NCI-H526 (cell line): ENCODE measurements around the gene OR6B1.

ENCODE experiments used
- DNase-seq, 2 experiments: peaks; one replicate each; lab custom pipeline; 2025; lab: John Stamatoyannopoulos, UW

OR6B1 gene

DNA sequence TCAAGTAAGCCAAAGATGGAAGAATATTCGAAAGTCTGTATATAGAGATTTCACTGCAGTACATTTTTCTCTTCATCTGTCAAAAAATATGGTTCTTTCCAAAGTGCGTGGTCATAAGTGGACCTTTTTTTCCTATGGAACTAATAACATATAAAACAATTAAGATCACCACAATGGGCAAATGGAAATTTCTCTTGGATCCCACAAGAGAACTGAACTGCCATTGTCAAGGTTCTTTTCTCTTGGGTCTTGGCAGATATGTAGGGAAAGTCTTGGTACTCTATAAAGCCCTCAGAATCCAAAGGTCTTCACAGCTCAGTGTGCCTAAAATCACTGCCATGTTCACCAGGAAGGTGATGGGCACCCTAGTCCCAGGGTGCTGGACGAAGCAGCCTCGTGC, at the start of gene OR6B1:
Gene OR6B1 (plus strand): TSS at position 301 of the 400 bp plus-strand sequence. CDS start 3,677 bp downstream, outside the sequence.
- DNase-seq, result no peak

DNA sequence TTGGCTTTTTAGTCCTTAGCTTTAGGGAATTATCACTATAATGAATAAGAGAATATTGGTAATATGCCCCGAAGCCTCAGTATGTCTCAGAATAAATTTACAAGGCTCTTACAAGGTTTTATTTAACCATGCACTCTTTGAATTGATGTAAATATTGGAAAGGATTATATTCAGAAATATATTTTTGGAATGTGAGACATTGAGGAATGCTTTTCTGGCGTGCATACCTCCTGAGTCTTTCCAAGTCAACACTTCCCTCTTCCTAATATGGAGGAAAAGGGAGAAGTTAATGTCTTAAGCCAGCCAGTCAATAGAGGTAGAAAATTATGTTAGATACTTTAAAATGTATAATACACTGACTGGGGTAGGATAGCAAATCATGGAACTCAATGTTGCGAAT, 46.7 kb upstream of the OR6B1 start:
- no peak for DNase-seq

DNA sequence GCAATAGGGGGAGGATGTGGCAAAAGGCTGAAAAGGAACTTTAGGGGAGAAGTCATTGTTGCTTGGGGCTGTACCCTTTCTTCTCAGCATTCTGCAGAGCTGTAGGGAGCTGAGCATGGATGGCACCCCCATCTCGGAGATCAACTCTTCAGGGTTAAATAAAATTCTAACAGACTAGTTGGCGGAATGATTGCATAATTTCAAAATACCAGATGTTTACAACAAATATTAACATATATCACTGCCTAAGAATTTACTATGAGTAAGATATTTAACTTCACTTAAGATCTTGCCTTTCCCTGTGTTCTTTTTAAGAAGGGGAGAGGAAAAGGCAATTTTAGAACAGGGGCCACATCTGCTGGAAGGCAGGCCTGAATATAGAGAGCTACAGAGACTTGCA, 46.0 kb upstream of the OR6B1 start:
- DNase-seq, result no peak

DNA sequence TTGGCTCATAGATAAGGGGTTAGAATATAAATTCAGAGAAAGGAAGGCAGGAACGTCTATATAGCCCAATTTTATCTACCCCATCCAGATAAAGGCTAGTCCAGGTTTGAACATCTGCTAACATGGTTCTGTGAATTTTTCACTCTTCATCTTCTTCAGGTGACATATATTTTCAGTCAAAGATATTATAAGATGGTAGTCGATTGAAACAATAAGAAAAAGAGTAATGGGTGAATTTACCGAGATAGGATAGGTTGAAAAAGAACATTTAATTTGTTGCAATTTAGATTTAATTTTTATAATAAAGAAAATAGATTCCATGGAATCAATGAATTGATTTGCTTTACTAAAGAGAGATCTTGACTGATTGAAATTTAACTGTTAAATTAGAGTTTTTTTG, 45.6 kb upstream of the OR6B1 start, which contains the start of gene OR2F1:
Gene OR2F1 (plus strand): TSS at position 301 of the 400 bp plus-strand sequence. CDS start 5,127 bp downstream, outside the sequence.
- DNase-seq, result no peak

DNA sequence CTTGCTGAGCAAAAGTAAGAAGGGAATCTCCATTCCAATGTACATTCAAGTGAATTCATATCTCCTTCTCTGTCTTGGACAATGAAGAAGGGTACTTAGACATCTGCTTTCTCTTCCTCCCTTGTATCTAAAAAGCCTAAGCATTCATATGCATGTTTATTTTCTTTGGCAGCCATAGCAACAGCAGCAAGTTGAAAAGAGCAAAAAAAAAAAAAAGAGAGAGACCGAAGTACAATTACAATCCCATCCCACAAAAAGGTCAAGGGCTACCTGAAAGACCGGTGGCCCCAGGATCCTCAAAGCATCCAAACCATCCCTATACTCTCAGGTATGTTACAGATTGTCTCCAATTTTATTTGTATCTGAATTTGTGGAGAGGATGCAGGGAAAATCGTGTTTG, 41.3 kb upstream of the OR6B1 start:
- DNase-seq, result no peak

DNA sequence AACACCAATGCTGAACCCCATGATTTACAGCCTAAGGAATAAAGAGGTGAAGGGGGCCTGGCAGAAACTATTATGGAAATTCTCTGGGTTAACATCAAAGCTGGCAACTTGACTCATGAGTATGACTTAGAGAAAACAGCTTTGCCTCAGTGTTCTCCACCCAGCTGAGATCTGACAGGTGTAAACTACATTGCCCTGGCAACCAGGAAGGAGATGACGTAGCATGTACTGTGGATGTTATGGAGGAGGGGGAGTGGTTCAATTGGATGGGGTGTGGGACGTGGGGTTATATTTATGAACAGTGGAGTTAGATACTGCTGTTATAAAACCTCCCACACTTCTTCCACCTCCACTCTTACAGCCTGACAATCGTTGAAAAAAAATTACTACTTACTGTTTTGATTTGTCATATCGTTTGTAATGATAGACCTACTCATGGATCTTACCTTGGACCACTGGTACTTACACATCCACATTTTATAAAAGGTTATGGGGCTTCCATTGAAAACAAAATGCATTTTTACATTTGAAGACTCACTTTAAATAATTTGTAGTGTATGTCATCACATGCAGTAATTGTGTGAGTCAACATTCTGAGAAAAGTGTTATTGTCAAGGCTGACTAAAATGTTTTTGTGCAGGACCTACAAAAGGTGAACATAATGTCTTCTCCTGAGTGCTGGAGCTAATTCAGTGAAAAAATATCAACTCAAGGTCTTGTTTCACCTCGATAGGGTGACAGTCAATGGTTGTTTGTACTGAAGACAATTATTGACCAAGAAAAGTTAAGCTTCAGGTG, 39.1 kb upstream of the OR6B1 start:
- DNase-seq, result no peak

DNA sequence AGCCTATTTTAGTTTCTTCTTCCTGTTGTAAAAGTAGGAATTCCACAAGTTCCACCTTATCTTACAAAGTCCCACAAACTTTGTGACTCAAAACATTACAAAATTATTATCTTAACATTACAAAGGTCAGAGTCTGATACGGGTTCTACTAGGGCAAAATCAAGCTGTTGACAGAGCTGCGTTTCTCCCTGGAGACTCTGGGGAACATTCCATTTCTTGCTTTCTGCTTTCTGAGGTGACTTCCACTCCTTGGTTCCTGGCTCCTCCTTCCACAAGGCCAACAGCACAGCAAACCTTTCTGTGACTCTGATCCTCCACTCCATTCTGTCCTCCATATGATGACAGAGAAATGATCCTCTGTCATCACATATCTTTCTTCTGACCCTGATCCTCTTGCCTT, 34.8 kb upstream of the OR6B1 start:
- DNase-seq, result no peak

DNA sequence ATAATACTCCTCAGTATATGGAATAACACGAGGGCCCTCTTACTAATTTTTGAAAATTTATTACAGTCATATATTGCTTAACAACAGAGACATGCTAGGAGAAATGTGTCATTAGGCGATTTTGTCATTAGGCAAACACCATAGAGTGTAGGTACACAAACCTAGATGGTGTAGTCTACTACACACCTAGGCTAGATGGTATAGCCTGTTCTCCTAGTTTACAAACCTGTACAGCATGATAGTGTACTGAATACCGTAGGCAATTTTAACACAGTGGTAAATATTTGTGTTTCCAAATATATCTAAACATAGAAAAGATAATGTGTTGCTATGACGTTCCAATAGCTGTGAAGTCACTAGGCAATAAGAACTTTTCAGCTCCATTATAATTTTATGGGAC, 32.7 kb upstream of the OR6B1 start:
- no peak for DNase-seq

DNA sequence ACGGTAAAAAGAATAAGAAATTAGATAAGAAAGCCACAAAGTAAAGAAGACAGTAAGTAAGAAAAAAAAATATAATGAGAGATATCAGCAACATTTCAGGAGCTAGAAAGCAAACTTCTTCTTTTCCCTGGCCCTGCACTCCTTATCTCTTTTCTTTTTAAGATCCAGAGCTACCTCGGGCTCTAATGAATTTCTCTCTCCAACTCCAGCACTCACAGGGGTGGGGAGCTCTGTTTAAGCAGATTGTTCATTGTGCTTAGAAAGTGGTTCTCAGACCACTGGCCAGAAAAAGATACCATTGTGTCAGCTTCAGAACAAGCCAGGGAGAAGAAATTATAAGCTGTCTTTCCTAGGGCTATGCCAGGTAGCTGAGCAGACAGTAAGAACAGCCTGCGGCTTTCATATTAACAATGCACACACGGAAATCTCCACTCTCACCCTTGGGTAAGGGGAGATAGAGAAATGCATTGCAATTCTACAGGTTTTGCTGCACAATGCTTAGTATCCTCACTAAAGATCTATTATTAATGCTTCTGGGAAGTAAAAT, 26.2 kb upstream of the OR6B1 start:
- DNase-seq, result no peak

DNA sequence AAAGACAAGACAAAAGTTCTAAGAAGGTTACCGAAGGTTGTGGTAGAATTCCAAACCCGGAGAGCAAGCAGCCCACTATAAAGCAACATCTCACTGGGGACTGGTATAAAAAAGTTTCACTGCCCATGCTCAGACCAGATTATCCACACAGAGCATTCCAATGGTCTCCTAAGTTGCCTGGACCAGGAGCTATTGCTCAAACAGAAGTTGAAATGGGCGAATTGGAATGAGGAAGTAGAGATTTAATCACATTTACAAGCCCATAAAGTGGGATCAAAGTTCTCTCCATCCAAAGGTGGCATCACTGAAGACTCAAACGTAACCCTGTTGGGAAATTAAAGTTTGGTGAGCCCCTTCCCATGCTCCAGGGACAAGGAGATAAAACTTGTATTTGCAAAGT, 25.7 kb upstream of the OR6B1 start:
- no peak for DNase-seq

DNA sequence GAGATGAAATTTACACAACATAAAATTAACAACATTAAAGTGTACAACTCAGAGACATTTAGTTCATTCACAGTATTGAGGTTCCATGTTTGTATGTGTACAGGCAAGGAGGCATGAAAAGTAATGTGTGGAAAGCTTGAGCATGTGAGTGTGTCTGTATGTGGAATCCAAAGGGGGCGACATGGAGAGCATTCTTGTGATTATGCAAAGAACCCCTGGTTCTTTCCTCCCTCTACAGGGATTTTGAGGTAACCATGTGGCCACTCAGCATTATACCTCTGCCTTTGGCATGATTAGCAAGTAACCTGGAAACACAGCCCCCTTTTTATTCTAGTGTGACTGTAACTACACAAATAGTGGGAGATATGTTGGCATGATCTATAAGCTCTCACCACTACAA, 24.5 kb upstream of the OR6B1 start:
- DNase-seq, result peak in 1 of 2 experiments; percentile 7

DNA sequence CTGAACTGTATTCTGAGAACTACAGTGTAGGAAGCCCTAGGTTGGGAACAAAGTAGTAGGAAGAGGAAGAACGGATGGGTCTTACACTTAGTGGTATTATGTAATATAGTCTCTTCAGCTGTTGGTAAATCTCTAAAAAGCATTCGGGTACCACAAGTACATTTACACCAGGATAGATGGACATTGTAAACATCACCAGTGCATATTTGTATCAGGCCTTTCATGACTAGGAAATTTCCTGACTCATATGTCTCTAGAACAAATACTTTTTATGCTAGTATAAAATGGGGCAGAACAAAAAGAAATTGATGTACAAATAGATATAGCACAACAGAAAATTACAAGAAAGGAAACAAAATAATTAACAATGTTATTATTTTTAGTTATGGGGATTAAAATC, 21.5 kb upstream of the OR6B1 start:
- no peak for DNase-seq

DNA sequence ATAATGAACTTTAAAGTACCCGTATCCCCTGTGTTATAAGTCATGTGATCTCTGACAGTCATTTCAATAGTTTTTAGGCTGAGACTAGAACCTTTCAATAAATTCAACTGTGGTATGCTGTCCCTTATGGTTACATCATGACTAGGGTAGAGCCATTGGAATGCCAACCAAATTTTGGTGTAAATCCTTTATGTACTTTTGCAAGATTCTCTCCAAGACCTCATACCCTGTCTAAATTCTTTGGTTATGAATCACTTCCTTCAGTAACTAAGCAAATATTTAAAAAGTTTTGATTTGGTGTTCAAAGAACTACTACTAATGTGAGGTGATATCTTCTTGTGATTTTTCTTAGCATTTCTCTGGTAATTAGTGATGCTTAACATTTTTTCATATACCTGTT, 20.8 kb upstream of the OR6B1 start:
- no peak for DNase-seq

DNA sequence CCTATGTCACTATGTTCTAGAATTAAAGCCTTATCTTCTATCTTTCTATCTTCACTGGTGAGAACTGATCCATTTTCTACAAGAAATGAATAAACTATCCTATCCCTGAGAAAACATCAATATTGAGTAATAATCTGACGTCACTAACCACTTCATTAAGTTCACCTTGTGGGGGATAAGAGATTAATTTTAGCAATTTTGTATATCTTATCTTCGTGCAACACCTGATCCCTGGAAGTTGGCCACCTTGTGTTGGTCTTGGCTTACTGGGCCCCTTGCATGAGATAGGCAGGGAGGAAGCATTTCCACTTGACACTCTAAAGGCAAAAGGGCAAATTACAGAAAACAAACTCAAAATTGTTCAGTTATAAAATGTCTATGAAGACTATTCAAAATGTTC, 20.1 kb upstream of the OR6B1 start:
- no peak for DNase-seq

DNA sequence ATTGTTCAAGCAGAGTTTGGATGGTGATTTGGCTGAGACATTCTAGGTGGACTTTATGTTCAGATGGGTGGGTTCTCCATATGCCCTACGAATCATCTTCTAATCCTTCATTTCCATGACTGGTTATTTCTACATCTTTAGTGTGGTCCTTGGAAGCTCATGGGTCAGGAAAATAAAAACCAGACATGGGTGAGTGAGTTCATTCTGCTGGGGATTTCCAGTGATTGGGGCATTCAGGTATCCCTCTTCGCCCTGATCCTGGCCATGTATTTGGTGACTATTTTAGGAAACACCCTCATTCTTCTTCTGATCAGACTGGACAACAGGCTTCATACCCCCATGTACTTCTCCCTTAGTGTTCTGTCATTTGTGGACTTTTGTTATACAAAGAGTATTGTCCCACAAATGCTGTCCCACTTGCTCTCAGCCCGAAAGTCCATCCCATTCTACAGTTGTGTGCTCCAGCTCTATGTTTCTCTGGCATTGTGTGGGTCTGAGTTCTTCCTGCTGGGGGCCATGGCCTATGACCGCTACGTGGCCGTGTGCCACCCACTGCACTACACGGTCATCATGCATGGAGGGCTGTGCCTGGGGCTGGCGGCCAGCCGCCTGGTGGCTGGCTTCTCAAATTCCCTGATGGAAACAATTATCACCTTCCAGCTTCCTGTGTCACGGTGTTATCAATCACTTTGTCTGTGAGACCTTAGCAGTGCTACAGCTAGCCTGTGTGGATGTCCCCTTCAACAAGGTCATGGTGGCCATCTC, 19.2 kb upstream of the OR6B1 start:
- no peak for DNase-seq

DNA sequence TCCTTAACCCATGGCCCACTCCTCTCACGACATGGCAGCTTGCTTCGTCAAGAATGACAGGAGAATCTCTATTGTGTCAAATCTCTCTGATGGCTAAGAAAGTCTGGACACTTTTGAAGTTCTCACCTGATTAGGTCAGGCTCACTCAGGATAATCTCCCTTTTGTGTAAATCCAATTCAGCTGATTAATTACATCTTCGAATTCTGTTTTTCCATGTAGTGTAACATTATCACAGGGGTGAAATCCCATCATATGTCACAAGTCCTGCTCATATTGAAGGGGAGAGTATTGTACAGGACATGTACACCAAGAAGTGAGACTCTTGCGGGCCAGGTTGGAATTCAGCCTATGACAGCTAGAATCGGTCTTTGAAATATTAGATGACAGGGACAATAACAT, 16.2 kb upstream of the OR6B1 start:
- no peak for DNase-seq

DNA sequence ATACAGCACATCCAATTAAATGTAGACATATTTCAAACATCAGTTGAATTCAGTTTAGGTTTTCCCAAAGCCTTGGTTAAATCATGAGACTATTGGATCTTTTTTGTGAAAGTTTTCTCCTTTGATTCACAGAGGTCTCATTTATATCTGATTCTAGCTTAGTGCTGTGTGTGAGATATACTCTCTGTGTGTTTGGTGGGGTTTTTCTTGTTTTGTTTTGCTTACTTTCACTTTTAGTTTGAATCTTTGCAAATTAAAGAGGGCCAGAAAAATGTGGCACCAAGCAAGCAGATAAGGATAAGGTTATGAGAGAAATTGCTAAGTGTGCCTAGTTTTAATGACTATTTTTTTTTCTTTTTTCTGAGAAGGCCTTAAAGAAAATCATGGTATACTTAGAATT, 12.6 kb upstream of the OR6B1 start:
- no peak for DNase-seq

DNA sequence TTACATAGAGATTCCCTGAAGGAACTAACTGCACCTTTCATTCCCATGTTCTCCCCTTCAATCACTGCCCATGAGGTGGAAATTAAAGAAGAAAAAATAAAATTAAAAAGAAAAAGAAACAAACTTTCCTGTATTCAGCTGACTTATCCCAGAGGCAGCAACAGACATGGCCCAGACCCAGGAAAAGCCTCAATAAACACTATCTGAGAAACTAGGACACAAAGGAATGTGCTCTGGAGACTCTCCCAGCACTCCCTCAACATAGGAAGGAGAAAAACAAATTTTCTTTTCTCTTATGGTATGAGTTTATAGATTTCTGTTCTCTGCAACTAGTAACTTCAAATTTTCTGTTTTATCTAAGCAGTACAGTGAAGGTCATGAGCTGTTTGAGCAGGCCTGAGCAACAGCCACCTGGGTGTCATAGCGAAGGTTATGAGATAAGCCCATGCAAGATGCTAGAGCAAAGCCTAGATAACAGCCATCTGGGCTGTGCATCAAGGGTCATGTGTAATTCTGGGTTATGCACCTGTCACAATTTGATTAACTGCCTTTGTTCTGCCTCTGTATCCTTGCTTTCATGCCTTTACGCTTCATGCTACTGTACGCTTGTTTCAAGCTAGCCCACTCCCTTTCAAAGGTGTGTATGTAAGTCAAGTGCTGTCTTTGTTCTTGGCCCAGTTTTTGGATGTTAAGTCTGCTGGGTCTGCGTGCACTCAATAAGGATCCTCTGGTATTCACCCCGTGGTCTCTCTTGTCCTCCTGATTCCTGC, 11.0 kb upstream of the OR6B1 start:
- DNase-seq, result no peak

DNA sequence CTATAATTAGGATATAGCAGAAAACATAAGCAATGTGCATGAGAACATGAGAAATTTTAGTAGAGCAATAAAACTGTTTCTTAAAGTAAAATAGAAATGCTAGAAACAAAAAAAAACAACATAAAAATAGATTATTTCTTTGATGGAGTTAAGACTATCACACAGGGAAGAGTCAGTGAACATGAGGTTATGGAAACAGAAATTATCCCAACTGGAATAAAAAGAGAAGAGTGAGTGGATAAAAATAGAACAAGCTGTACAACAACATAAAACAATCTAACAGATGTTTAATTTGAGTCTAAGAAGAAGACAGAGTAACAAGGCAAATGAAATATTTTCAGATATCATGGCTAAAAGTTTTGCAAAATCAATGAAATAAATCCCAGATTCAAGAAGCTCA, 7.5 kb upstream of the OR6B1 start:
- DNase-seq, result no peak

DNA sequence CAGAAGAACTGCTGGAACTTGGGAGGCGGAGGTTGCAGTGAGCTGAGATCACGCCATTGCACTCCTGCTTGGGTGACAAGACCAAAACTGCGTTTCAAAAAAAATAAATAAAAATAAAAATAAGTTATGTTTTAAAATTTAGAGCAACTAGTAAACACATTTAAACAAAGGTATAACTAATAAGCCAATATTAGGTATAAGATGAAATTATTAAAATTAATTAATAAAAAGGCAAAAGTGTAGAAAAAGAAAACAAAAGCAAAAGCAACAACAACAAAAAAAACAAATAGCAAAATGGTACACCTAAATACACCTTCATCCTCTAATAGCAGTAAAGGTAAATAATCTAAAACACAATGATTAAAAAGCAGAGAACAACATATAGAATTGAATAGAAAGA, 6.2 kb upstream of the OR6B1 start:
- no peak for DNase-seq

DNA sequence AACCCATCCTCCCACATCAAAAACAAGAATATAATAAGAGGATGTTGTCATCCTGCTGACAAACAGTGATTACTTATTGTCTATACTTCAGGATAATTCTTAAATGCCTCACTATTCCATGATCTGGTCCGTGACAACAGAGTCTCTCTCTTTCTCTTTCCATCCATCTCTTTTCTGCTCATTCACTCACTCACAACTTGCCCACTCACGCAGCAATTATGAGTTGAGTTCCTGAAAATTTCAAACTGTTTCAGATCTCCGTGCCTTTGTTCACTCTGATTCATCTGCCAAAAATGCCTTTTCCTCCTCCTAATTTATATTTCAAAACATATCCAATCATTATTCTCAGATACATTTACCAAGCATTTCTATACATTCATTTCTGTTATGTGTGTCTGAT, 1.4 kb downstream of the OR6B1 start:
- DNase-seq, result no peak

DNA sequence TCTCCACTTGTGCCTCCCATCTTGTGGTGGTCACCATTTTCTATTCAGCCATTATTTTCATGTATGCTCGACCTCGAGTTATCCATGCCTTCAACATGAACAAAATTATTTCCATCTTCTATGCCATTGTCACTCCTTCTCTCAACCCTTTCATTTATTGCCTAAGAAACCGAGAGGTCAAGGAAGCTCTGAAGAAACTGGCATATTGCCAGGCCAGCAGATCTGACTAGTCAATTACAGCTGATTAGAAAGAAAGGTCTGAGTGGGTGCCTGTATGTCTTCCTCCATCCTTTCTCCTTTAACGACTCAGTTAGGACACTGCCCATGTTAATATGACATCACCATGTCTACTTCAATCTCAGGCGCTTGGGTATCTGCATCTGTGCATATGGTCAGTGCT, 4.6 kb downstream of the OR6B1 start:
- DNase-seq, result no peak
